GM10266 (cell line): ENCODE measurements around the gene MCHR1.

Experiments used
- DNase-seq: peaks from one replicate; pipeline ENCODE4 v3.0.0; 2012; ENCODE audit errors: extremely low spot score
- TF ChIP-seq, protein P1 (sequence below): IDR thresholded peaks from 2 replicates; pipeline ENCODE4 v1.5.1; 2012; ENCODE audit warnings: mild to moderate bottlenecking, low read depth; ENCODE audit not compliant: control insufficient read depth, insufficient read depth; ENCODE audit errors: missing control alignments

Gene MCHR1

DNA sequence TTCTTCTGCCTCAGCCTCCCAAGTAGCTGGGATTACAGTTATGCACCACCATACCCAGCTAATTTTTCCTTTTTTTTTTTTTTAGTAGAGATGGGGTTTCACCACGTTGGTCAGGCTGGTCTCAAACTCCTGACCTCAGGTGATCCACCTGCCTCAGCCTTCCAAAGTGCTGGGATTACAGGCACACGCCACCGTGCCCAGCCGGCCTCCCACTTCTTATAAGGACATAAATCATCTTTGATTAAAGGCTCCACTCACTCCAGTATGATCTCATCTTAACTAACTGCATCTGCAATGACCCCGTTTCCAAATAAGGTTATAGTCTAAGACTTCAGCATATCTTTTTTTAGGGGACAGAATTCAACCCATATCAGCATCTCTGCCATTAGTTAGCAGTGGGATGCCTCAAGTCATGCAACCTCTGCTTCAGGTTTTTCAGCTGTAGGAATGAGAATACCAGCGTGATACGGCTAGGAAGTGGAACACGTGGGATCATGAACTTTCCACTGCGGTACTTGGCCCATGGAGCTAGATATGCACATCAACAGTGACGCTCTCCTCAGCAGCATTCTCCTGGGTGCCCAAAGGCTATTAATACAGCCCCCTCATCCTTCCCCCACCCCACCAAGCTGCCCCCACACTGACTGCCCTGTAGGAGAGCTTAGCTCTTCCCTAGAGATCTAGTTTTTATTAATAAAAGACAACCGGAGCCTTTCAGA is 41.4 kb downstream of the MCHR1 start:
- TF ChIP-seq, protein P1, sequence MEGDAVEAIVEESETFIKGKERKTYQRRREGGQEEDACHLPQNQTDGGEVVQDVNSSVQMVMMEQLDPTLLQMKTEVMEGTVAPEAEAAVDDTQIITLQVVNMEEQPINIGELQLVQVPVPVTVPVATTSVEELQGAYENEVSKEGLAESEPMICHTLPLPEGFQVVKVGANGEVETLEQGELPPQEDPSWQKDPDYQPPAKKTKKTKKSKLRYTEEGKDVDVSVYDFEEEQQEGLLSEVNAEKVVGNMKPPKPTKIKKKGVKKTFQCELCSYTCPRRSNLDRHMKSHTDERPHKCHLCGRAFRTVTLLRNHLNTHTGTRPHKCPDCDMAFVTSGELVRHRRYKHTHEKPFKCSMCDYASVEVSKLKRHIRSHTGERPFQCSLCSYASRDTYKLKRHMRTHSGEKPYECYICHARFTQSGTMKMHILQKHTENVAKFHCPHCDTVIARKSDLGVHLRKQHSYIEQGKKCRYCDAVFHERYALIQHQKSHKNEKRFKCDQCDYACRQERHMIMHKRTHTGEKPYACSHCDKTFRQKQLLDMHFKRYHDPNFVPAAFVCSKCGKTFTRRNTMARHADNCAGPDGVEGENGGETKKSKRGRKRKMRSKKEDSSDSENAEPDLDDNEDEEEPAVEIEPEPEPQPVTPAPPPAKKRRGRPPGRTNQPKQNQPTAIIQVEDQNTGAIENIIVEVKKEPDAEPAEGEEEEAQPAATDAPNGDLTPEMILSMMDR = no peak
- no peak for DNase-seq

DNA sequence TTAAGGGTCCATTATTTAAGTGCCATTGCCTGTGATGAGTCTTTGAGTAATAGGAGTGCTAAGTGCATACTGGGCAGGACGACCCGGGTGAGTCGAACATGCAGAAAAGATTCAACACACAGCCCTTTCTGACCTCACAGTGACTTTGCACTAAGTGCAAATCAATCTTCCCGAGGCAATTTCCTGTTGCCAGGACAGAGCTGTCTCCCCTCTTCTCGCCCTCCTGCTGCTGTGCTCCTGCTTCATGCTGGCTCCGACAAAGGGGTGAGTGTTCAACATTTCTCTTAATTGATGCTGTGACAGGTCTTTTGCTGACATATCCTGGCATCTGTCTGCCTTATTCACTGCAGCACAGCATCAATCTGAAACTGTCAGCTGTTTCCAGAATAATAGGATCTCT is 42.0 kb downstream of the MCHR1 start:
- DNase-seq = no peak
- TF ChIP-seq, protein P1 = no peak

GRCh38 chr22:40723396-40723933 is 44.2 kb downstream of the MCHR1 start:
- DNase-seq = no peak
- TF ChIP-seq, protein P1 = no peak

DNA sequence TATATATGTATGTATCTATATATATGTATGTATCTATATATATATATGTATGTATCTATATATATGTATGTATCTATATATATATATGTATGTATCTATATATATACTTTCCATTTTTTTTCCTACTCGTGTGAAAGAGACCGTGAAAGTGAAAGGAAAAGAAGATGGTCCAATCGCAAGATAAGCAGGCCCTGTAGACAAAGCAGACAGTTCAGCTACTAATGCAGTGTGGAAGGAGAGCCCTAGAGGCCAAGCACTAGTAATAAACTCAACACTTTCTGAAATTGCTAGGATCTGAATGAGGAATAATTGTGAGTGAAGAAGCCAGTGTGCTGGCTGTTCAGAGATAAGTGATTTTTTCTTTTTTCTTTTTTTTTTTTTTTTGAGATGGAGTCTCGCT is 47.2 kb downstream of the MCHR1 start:
- peak; percentile 54 for DNase-seq
- TF ChIP-seq, protein P1 = no peak

- DNase-seq = no peak
- TF ChIP-seq, protein P1 = no peak
Measured at GRCh38 chr22:40727070-40727963, 48.0 kb downstream of the MCHR1 start.

GRCh38 chr22:40727964-40728615 is 48.8 kb downstream of the MCHR1 start:
- DNase-seq = no peak
- TF ChIP-seq, protein P1 = no peak
